ENCODE results near the gene TTC39A. TPM values are rescaled to one million over a fixed set of nuclear protein-coding genes. Genes with fewer than 3 reads are reported as not detected.
A peak's percentile ranks its signal among the peaks of the same experiment; 100 is the strongest.

Gene TTC39A
- total RNA-seq, 1 donor from 2014 or later = 0.95 TPM

- Mint-ChIP-seq H3K27ac (ENCODE audit: unreplicated experiment) (peak overlapping the region; percentile 17), H3K9me3 (ENCODE audit: unreplicated experiment) (no peaks in the 10 kb centered on the region), H3K4me3 (ENCODE audit: unreplicated experiment) (no peak overlapping the region), H3K36me3 (ENCODE audit: low read depth, unreplicated experiment) (no peaks in the 10 kb centered on the region), H3K4me1 (ENCODE audit: unreplicated experiment) (peaks cover 27% of the 10 kb centered on the region), H3K27me3 (ENCODE audit: unreplicated experiment) (no peaks in the 10 kb centered on the region)
- no peak for DNase-seq (ENCODE audit: low spot score)
- TF ChIP-seq CTCF (IDR thresholded peaks at IDR 0.05; ENCODE audit: unreplicated experiment) = no peak
Observed at GRCh38 chr1:51266181-51266580, 64.2 kb downstream of the TTC39A start.

GRCh38 chr1:51265618-51266017 lies 64.7 kb downstream of the TTC39A start:
- Mint-ChIP-seq H3K4me1 (ENCODE audit: unreplicated experiment) (peaks cover 27% of the 10 kb centered on the region), H3K9me3 (ENCODE audit: unreplicated experiment) (no peaks in the 10 kb centered on the region), H3K4me3 (ENCODE audit: unreplicated experiment) (no peak overlapping the region), H3K36me3 (ENCODE audit: low read depth, unreplicated experiment) (no peaks in the 10 kb centered on the region), H3K27me3 (ENCODE audit: unreplicated experiment) (no peaks in the 10 kb centered on the region), H3K27ac (ENCODE audit: unreplicated experiment) (peak overlapping the region; percentile 12)
- no peak for TF ChIP-seq CTCF (IDR thresholded peaks at IDR 0.05; ENCODE audit: unreplicated experiment)
- no peak for DNase-seq (ENCODE audit: low spot score)

- DNase-seq (ENCODE audit: low spot score) = no peak
- H3K36me3 Mint-ChIP-seq (ENCODE audit: low read depth, unreplicated experiment) = no peaks in the 10 kb centered on the region
- peaks cover 27% of the 10 kb centered on the region for H3K4me1 Mint-ChIP-seq (ENCODE audit: unreplicated experiment)
- TF ChIP-seq CTCF (IDR thresholded peaks at IDR 0.05; ENCODE audit: unreplicated experiment) = no peak
- no peak overlapping the region for H3K4me3 Mint-ChIP-seq (ENCODE audit: unreplicated experiment)
- H3K9me3 Mint-ChIP-seq (ENCODE audit: unreplicated experiment) = no peaks in the 10 kb centered on the region
- H3K27ac Mint-ChIP-seq (ENCODE audit: unreplicated experiment) = peak overlapping the region; percentile 49
- H3K27me3 Mint-ChIP-seq (ENCODE audit: unreplicated experiment) = no peaks in the 10 kb centered on the region
Observed at GRCh38 chr1:51264451-51264850, 65.9 kb downstream of the TTC39A start.

GRCh38 chr1:51263147-51263877 lies 67.0 kb downstream of the TTC39A start:
- no peaks in the 10 kb centered on the region for H3K27me3 Mint-ChIP-seq (ENCODE audit: unreplicated experiment)
- DNase-seq (ENCODE audit: low spot score) = no peak
- no peak for TF ChIP-seq CTCF (IDR thresholded peaks at IDR 0.05; ENCODE audit: unreplicated experiment)
- H3K27ac Mint-ChIP-seq (ENCODE audit: unreplicated experiment) = peak overlapping the region; percentile 24
- H3K4me1 Mint-ChIP-seq (ENCODE audit: unreplicated experiment) = peaks cover 31% of the 10 kb centered on the region
- H3K9me3 Mint-ChIP-seq (ENCODE audit: unreplicated experiment) = no peaks in the 10 kb centered on the region
- H3K36me3 Mint-ChIP-seq (ENCODE audit: low read depth, unreplicated experiment) = no peaks in the 10 kb centered on the region
- no peak overlapping the region for H3K4me3 Mint-ChIP-seq (ENCODE audit: unreplicated experiment)

- Mint-ChIP-seq H3K4me3 (ENCODE audit: unreplicated experiment) (no peak overlapping the region), H3K27ac (ENCODE audit: unreplicated experiment) (no peak overlapping the region), H3K36me3 (ENCODE audit: low read depth, unreplicated experiment) (no peaks in the 10 kb centered on the region), H3K9me3 (ENCODE audit: unreplicated experiment) (no peaks in the 10 kb centered on the region), H3K4me1 (ENCODE audit: unreplicated experiment) (peaks cover 4% of the 10 kb centered on the region), H3K27me3 (ENCODE audit: unreplicated experiment) (no peaks in the 10 kb centered on the region)
- DNase-seq (ENCODE audit: low spot score) = no peak
- TF ChIP-seq CTCF (IDR thresholded peaks at IDR 0.05; ENCODE audit: unreplicated experiment) = no peak
Observed at GRCh38 chr1:51255331-51255730, 75.0 kb downstream of the TTC39A start.
